ENCODE measurements around the gene OR52E5. TPM values are rescaled to one million over a fixed set of nuclear protein-coding genes. Genes with fewer than 3 reads are reported as not detected.

Gene OR52E5
- polyA plus RNA-seq, 1 experiment, result not detected

DNA sequence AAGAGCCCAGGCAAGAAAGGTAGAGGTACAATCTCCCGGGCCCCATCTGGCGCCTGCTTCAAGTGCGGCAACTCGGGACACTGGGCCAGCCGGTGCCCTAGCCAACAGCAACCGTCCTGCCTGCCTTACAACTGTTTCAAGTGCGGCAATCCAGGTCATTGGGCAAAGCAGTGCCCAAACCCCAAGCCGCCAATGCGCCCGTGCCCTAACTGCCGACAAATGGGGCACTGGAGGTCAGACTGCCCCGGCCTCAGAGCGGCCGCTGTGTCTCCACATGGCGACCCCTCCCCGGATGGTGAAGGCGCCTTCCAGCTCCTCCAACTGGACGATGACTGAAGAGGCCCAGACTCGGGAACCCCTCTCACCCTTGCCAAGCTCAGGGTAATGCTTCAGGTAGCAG is 37.6 kb downstream of the OR52E5 start:
- POLR2A ChIA-PET, result no interaction called here
- Histone ChIP-seq H3K36me3 (ENCODE audit: control insufficient read depth, insufficient read depth, low read length) (no peaks in the 10 kb centered on the region), H3K27me3 (ENCODE audit: control insufficient read depth, insufficient read depth, low read length) (no peaks in the 10 kb centered on the region), H3K4me3 (ENCODE audit: low read depth, low read length) (no peak overlapping the region)
- CTCF ChIA-PET, result no interaction called here
- TF ChIP-seq CTCF (IDR thresholded peaks at IDR 0.05; ENCODE audit: insufficient read depth, low read depth, low read length), result no peak
- no peak for DNase-seq (ENCODE audit: low read depth)

GRCh38 chr11:5931061-5931460 is 38.1 kb downstream of the OR52E5 start:
- CTCF ChIA-PET, result no interaction called here
- TF ChIP-seq CTCF (IDR thresholded peaks at IDR 0.05; ENCODE audit: insufficient read depth, low read depth, low read length), result no peak
- POLR2A ChIA-PET, result no interaction called here
- Histone ChIP-seq H3K27me3 (ENCODE audit: control insufficient read depth, insufficient read depth, low read length) (no peaks in the 10 kb centered on the region), H3K4me3 (ENCODE audit: low read depth, low read length) (no peak overlapping the region), H3K36me3 (ENCODE audit: control insufficient read depth, insufficient read depth, low read length) (no peaks in the 10 kb centered on the region)
- no peak for DNase-seq (ENCODE audit: low read depth)

- H3K4me3 ChIP-seq (ENCODE audit: low read depth, low read length), result no peak overlapping the region
- ChIA-PET POLR2A (no interaction called here), CTCF (no interaction called here)
- no peaks in the 10 kb centered on the region for H3K36me3 ChIP-seq (ENCODE audit: control insufficient read depth, insufficient read depth, low read length)
- no peaks in the 10 kb centered on the region for H3K27me3 ChIP-seq (ENCODE audit: control insufficient read depth, insufficient read depth, low read length)
- TF ChIP-seq CTCF (IDR thresholded peaks at IDR 0.05; ENCODE audit: insufficient read depth, low read depth, low read length), result no peak
- no peak for DNase-seq (ENCODE audit: low read depth)
Observed at GRCh38 chr11:5932671-5933070, 39.7 kb downstream of the OR52E5 start.

- H3K36me3 ChIP-seq (ENCODE audit: control insufficient read depth, insufficient read depth, low read length), result no peaks in the 10 kb centered on the region
- no peak for TF ChIP-seq CTCF (IDR thresholded peaks at IDR 0.05; ENCODE audit: insufficient read depth, low read depth, low read length)
- H3K27me3 ChIP-seq (ENCODE audit: control insufficient read depth, insufficient read depth, low read length), result no peaks in the 10 kb centered on the region
- DNase-seq (ENCODE audit: low read depth), result no peak
- no peak overlapping the region for H3K4me3 ChIP-seq (ENCODE audit: low read depth, low read length)
- ChIA-PET CTCF (no interaction called here), POLR2A (no interaction called here)
Observed at GRCh38 chr11:5933116-5933515, 40.1 kb downstream of the OR52E5 start.

DNA sequence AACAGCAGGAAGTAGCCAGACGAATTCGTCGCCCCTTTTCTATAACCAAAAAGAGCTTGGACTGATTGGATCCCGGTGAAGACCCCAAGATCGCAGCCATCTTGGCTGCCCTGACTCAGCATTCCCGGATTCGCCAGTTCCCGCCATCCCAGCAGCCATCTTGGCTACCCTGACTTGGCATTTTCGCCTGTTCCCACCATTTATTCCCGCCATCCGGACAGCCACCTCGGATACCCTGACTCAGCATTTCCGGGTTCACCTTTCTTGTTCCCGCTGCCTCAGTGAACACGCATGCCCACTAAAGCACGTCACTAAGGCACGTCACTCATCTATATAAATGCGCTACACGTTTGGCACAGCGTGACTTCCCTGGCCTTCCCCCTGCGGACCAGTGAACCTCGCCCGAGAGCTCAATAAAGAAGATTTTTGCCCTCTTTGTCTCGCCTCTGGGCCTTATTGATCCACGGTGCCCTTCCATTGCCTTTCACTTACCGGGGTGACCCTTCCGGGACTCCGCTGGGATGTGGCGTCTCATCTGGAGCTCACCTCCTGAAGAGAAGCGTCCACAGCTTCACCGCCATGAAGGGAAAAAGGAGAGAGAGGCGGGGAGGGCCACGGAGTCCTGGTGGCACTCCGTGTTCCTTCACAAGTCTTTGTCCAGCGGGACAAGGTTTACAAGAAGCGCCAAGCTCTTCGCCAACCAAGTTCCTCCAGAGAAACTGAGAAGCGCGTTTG is 45.0 kb downstream of the OR52E5 start:
- Histone ChIP-seq H3K36me3 (ENCODE audit: control insufficient read depth, insufficient read depth, low read length) (no peaks in the 10 kb centered on the region), H3K27me3 (ENCODE audit: control insufficient read depth, insufficient read depth, low read length) (no peaks in the 10 kb centered on the region), H3K4me3 (ENCODE audit: low read depth, low read length) (no peak overlapping the region; the same call in 1 of the 2 replicates)
- POLR2A ChIA-PET, result no interaction called here
- no peak for DNase-seq (ENCODE audit: low read depth)
- CTCF ChIA-PET, result no interaction called here
- TF ChIP-seq CTCF (IDR thresholded peaks at IDR 0.05; ENCODE audit: insufficient read depth, low read depth, low read length), result no peak
